ENCODE data around the gene NDUFV3. TPM values are rescaled to one million over a fixed set of nuclear protein-coding genes. Genes with fewer than 3 reads are reported as not detected.
"Not testable (repeated sequence)": the region's sequence is repeated elsewhere in the genome, so short reads cannot be mapped to it uniquely, and the experiment has no call there.

The NDUFV3 gene
- total and polyA plus RNA-seq, 2 donors (not counting 3 experiments of a cell fraction or from before 2014, with no cell fraction given): 13.4 to 45.7 TPM

DNA sequence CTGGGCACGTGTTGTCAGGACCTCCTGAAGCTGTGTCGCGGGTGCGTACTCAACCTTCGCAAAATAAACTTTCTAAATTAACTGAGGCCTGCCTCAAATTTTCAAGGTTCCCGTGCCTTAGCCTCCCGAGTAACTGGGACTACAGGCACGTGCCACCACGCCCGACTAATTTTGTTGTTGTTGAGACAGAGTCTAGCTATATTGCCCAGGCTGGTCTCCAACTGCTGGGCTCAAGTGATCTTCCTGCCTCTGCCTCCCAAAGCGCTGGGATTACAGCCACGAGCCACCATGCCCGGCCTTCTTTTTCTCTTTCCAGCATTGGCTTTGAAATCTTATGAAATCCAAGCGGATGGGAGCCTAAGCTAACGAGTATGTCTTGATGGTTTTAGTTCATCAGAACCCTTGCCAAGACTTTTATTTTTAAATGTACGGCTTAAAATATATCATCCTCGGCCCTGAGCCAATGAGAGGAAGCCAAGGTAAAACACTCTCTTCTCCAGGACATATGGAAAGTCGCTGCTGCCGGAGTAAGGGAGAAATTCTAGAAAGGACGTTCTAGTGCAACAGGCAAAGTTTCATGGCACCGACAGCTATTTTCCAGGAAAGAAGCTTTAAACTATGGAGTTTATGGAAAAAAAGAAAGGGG, 45.0 kb downstream of the NDUFV3 start:
- H3K4me1 ChIP-seq (ENCODE audit: control insufficient read depth, extremely low read depth, insufficient read depth, low read length): peaks cover 3% of the 10 kb centered on the region
- dilution Hi-C loops (cut with MboI; ENCODE audit: extremely low pct_ligation_motif_present, low sequenced_read_pairs) (no loop called here), intact Hi-C loops (cut with micrococcal nuclease) (no loop called here)
- H3K27ac ChIP-seq (ENCODE audit: insufficient read depth, low read depth, low read length): no peak overlapping the region
- H3K27me3 ChIP-seq (ENCODE audit: control insufficient read depth in 2 of 2, insufficient read depth in 2 of 2, low read length in 2 of 2): peaks cover 0 to 4% of the 10 kb centered on the region in 2 experiments
- no peaks in the 10 kb centered on the region for H3K36me3 ChIP-seq (ENCODE audit: control insufficient read depth in 2 of 2, extremely low read depth in 1 of 2, insufficient read depth in 2 of 2, low read length in 2 of 2)
- H3K79me2 ChIP-seq (ENCODE audit: control insufficient read depth, insufficient read depth, low read length): no peaks in the 10 kb centered on the region
- no peak overlapping the region for H3K4me2 ChIP-seq (ENCODE audit: insufficient read depth, low read length)
- ChIA-PET POLR2A (interaction anchor here (0.8 kb wide), 1 partner anchor 36 kb away, joined by 3 read pairs; no protein-coding TSS in a partner anchor), CTCF (interaction anchor here (0.9 kb wide), 1 partner anchor 9 kb away, joined by 4 read pairs; no protein-coding TSS in a partner anchor)
- FAIRE-seq (no peak), DNase-seq (ENCODE audit: low read depth, low spot score) (no peak)
- no peak overlapping the region for H3K9ac ChIP-seq (replicated peaks; ENCODE audit: extremely low read depth, insufficient read depth, low read length)
- no TSS peak for BruUV-seq (replicated peaks)
- H3K4me3 ChIP-seq (replicated peaks in 1 of 3; ENCODE audit: insufficient read depth in 1 of 3, low read depth in 1 of 3, low read length in 3 of 3): no peak overlapping the region
- H3K9me1 ChIP-seq (replicated peaks; ENCODE audit: control insufficient read depth, extremely low read depth, insufficient read depth, low read length): no peaks in the 10 kb centered on the region
- TF ChIP-seq MYC (IDR thresholded peaks at IDR 0.05; ENCODE audit: low read depth, low read length) (no peak), EZH2 (IDR thresholded peaks at IDR 0.05; ENCODE audit: borderline replicate concordance, low read depth, low read length, severe bottlenecking) (no peak), FOS (IDR thresholded peaks at IDR 0.05; ENCODE audit: borderline replicate concordance, insufficient read depth, low read length) (no peak), POLR2A (IDR thresholded peaks at IDR 0.05; ENCODE audit: low read depth, low read length) (no peak), POLR2AphosphoS5 (IDR thresholded peaks at IDR 0.05; ENCODE audit: insufficient read depth, low read depth, low read length) (no peak), JUN (IDR thresholded peaks at IDR 0.05; ENCODE audit: borderline replicate concordance, insufficient read depth, insufficient read length, low read depth) (no peak), GATA2 (IDR thresholded peaks at IDR 0.05; ENCODE audit: insufficient read depth, insufficient read length, low read depth, low read length) (no peak)
- TF ChIP-seq, protein P1, sequence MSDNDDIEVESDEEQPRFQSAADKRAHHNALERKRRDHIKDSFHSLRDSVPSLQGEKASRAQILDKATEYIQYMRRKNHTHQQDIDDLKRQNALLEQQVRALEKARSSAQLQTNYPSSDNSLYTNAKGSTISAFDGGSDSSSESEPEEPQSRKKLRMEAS (IDR thresholded peaks at IDR 0.05; ENCODE audit: insufficient read depth, insufficient read length): no peak
- TF ChIP-seq, protein P2, sequence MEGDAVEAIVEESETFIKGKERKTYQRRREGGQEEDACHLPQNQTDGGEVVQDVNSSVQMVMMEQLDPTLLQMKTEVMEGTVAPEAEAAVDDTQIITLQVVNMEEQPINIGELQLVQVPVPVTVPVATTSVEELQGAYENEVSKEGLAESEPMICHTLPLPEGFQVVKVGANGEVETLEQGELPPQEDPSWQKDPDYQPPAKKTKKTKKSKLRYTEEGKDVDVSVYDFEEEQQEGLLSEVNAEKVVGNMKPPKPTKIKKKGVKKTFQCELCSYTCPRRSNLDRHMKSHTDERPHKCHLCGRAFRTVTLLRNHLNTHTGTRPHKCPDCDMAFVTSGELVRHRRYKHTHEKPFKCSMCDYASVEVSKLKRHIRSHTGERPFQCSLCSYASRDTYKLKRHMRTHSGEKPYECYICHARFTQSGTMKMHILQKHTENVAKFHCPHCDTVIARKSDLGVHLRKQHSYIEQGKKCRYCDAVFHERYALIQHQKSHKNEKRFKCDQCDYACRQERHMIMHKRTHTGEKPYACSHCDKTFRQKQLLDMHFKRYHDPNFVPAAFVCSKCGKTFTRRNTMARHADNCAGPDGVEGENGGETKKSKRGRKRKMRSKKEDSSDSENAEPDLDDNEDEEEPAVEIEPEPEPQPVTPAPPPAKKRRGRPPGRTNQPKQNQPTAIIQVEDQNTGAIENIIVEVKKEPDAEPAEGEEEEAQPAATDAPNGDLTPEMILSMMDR (IDR thresholded peaks at IDR 0.05; ENCODE audit: extremely low read depth in 1 of 2, insufficient read depth in 1 of 2, low read depth in 1 of 2, low read length in 2 of 2): no peak
- H2AFZ ChIP-seq (ENCODE audit: low read depth, low read length): no peak overlapping the region
- H4K20me1 ChIP-seq (replicated peaks; ENCODE audit: control insufficient read depth, extremely low read depth, insufficient read depth, low read length): no peaks in the 10 kb centered on the region
- no peaks in the 10 kb centered on the region for H3K9me3 ChIP-seq (replicated peaks; ENCODE audit: control insufficient read depth, insufficient read depth, low read length)

DNA sequence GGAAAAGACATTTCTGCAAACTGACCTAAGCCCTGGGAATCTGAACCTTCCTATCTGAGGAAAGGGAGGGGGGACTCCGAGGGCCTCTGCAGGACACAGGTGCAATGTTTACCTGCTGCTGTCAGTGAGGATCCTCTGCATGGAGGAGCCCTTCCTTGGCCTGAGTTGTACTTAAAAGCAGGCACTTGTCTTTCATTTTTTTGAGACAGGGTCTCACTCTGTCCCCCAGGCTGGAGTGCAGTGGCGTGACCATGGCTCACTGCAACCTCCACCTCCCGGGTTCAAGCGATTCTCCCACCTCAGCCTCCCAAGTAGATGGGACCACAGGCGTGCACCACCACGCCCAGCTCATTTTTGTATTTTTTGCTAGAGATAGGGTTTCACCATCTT, 45.5 kb downstream of the NDUFV3 start:
- H3K9ac ChIP-seq (replicated peaks; ENCODE audit: extremely low read depth, insufficient read depth, low read length); intact Hi-C loops (cut with micrococcal nuclease); H4K20me1 ChIP-seq (replicated peaks; ENCODE audit: control insufficient read depth, extremely low read depth, insufficient read depth, low read length); H3K4me3 ChIP-seq (replicated peaks in 1 of 3; ENCODE audit: insufficient read depth in 1 of 3, low read depth in 1 of 3, low read length in 3 of 3); H3K27me3 ChIP-seq (ENCODE audit: control insufficient read depth in 2 of 2, insufficient read depth in 2 of 2, low read length in 2 of 2); H3K79me2 ChIP-seq (ENCODE audit: control insufficient read depth, insufficient read depth, low read length); H3K27ac ChIP-seq (ENCODE audit: insufficient read depth, low read depth, low read length); dilution Hi-C loops (cut with MboI; ENCODE audit: extremely low pct_ligation_motif_present, low sequenced_read_pairs); H3K4me1 ChIP-seq (ENCODE audit: control insufficient read depth, extremely low read depth, insufficient read depth, low read length); BruUV-seq (replicated peaks); POLR2A ChIA-PET; H3K9me1 ChIP-seq (replicated peaks; ENCODE audit: control insufficient read depth, extremely low read depth, insufficient read depth, low read length); H2AFZ ChIP-seq (ENCODE audit: low read depth, low read length); DNase-seq (ENCODE audit: low read depth, low spot score); FAIRE-seq; H3K36me3 ChIP-seq (ENCODE audit: control insufficient read depth in 2 of 2, extremely low read depth in 1 of 2, insufficient read depth in 2 of 2, low read length in 2 of 2); H3K9me3 ChIP-seq (replicated peaks; ENCODE audit: control insufficient read depth, insufficient read depth, low read length); H3K4me2 ChIP-seq (ENCODE audit: insufficient read depth, low read length): not testable (repeated sequence)
- CTCF ChIA-PET: interaction anchor here (0.9 kb wide), 1 partner anchor 10 kb away, joined by 4 read pairs; no protein-coding TSS in a partner anchor
